K562 (cell line): ENCODE data around the gene TENM4. TPM values are rescaled to one million over a fixed set of nuclear protein-coding genes. Genes with fewer than 3 reads are reported as not detected.
A peak's percentile ranks its signal among the peaks of the same experiment; 100 is the strongest.

Experiments used
- ATAC-seq: fragments of 200-7000 bp; cut with Tn5 transposase; 3 replicates; pipeline ENCODE4 v1.9.1; 2020; ENCODE audit warnings: moderate library complexity
- BruUV-seq: library from RNA; stranded (reverse); fragments of 400-500 nt; replicated peaks from 2 replicates; lab custom pipeline; 2021; lab: Mats Ljungman, UMichigan
- CTCF ChIA-PET: fragments of 300-600 bp; formaldehyde crosslinking; extraction: SDS; loops from one replicate; lab custom pipeline; 2021; ENCODE audit warnings: low intra/inter-chr PET ratio; lab: Yijun Ruan, JAX
- POLR2A ChIA-PET: fragments of 300-600, 350-650 bp; sonication (Branson Sonifier 250); formaldehyde crosslinking; extraction: SDS; loops from one replicate; lab custom pipeline; 2021; ENCODE audit warnings: antibody characterized with exemption, inconsistent platforms; lab: Yijun Ruan, JAX
- DNase-seq, 4 experiments: peaks; one replicate each; pipeline versions ENCODE4 v3.0.0 to v3.0.0-alpha.2; 2011 to 2018; ENCODE audit warnings: low spot score in 3 of 4, mixed read lengths in 3 of 4; ENCODE audit errors: extremely low read depth in 1 of 4
- FAIRE-seq: peaks from 2 replicates; lab custom pipeline; 2011; peaks lifted over from hg19 to GRCh38; lab: Jason Lieb, UNC
- H2AFZ ChIP-seq: 2 replicates; pipeline ENCODE4 v1.6.0; 2011; ENCODE audit warnings: low read depth, low read length, control low read depth, inconsistent platforms
- H3K27ac ChIP-seq: fragments of 200-600 bp; 3 replicates; pipeline ENCODE4 v1.8.0; 2011; ENCODE audit warnings: low read depth, mild to moderate bottlenecking, control low read depth, inconsistent platforms, low read length, moderate library complexity, mixed read lengths; ENCODE audit errors: extremely low read depth
- H3K27me3 ChIP-seq, 2 experiments: fragments of 300-600 bp in 1 of 2; 2 replicates in 1 of 2; 3 replicates in 1 of 2; pipeline versions ENCODE4 v1.6.0 to v1.8.0; 2011; ENCODE audit warnings: inconsistent platforms in 2 of 2, low read length in 2 of 2, mild to moderate bottlenecking in 1 of 2, mixed read lengths in 1 of 2, moderate library complexity in 1 of 2; ENCODE audit not compliant: control insufficient read depth in 2 of 2, insufficient read depth in 2 of 2
- H3K36me3 ChIP-seq: fragments of 300-600 bp; 3 replicates; pipeline ENCODE4 v1.8.0; 2011; ENCODE audit warnings: mild to moderate bottlenecking, low read length, inconsistent platforms; ENCODE audit not compliant: control insufficient read depth, insufficient read depth
- H3K4me1 ChIP-seq, 2 experiments: fragments of 200-600 bp in 1 of 2; replicated peaks in 1 of 2; 2 replicates in 1 of 2; 3 replicates in 1 of 2; pipeline versions ENCODE4 v1.5.1 to v1.8.0; 2011; ENCODE audit warnings: inconsistent platforms in 2 of 2, low read length in 2 of 2, mild to moderate bottlenecking in 1 of 2, mixed read lengths in 1 of 2, moderate library complexity in 1 of 2; ENCODE audit not compliant: control insufficient read depth in 2 of 2, insufficient read depth in 2 of 2
- H3K4me2 ChIP-seq: 2 replicates; pipeline ENCODE4 v1.6.1; 2011; ENCODE audit warnings: low read length, control low read depth, inconsistent platforms, mixed read lengths; ENCODE audit not compliant: insufficient read depth
- H3K4me3 ChIP-seq: fragments of 200-600 bp; sonication (generic), shearing (Covaris generic); 2 replicates; pipeline ENCODE4 v1.5.1; 2016; ENCODE audit warnings: control low read depth, inconsistent platforms
- H3K79me2 ChIP-seq: fragments of 200-600 bp; 3 replicates; pipeline ENCODE4 v1.8.0; 2011; ENCODE audit warnings: low read length, inconsistent platforms; ENCODE audit not compliant: control insufficient read depth, insufficient read depth
- H3K9ac ChIP-seq, 2 experiments: 2 replicates each; pipeline versions ENCODE4 v1.6.0 to v1.6.1; 2011; ENCODE audit warnings: low read depth in 2 of 2, low read length in 2 of 2, control low read depth in 1 of 2, inconsistent platforms in 1 of 2, mild to moderate bottlenecking in 1 of 2, mixed read lengths in 1 of 2; ENCODE audit not compliant: insufficient read depth in 1 of 2
- H3K9me1 ChIP-seq: one replicate; pipeline ENCODE4 v1.6.0; 2011; ENCODE audit warnings: inconsistent platforms, mild to moderate bottlenecking, low read length, moderate library complexity; ENCODE audit not compliant: control insufficient read depth, insufficient read depth
- H3K9me3 ChIP-seq: replicated peaks from 2 replicates; pipeline ENCODE4 v1.5.1; 2011; ENCODE audit warnings: low read depth, low read length, inconsistent platforms; ENCODE audit not compliant: control insufficient read depth, insufficient read depth
- H4K20me1 ChIP-seq: replicated peaks from 2 replicates; pipeline ENCODE4 v1.6.1; 2011; ENCODE audit warnings: low read length, inconsistent platforms, mixed read lengths; ENCODE audit not compliant: control insufficient read depth, insufficient read depth
- CSDE1 ChIP-seq, 2 experiments: fragments of 450-650 bp; IDR thresholded peaks; 2 replicates each; pipeline ENCODE4 v1.6.1; 2016; ENCODE audit warnings: mild to moderate bottlenecking in 1 of 2
- LEF1 ChIP-seq: fragments of 450-650 bp; IDR thresholded peaks from 2 replicates; pipeline ENCODE4 v1.6.1; 2016; ENCODE audit warnings: mild to moderate bottlenecking
- RAD21 ChIP-seq, 2 experiments: fragments of 250-450 bp in 1 of 2; fragments of 450-650 bp in 1 of 2; sonication (Bioruptor Pico) in 1 of 2; formaldehyde crosslinking in 1 of 2; IDR thresholded peaks in 1 of 2; conservative IDR thresholded peaks in 1 of 2; 2 replicates each; pipeline versions ENCODE4 v1.4.0 to v1.8.0; 2020 to 2022; ENCODE audit warnings: mild to moderate bottlenecking in 2 of 2, moderate library complexity in 1 of 2
- RBM34 ChIP-seq: fragments of 200-400 bp; formaldehyde crosslinking; IDR thresholded peaks from 2 replicates; pipeline ENCODE4 v1.6.1; 2018; ENCODE audit warnings: low read length, borderline replicate concordance; ENCODE audit not compliant: insufficient read depth
- ZNF444 ChIP-seq: fragments of 250-450 bp; sonication (Bioruptor Pico); IDR thresholded peaks from 2 replicates; pipeline ENCODE4 v1.4.0; 2020; ENCODE audit warnings: mild to moderate bottlenecking, moderate library complexity
- ZNF717 ChIP-seq: fragments of 250-450 bp; sonication (Bioruptor Pico); IDR thresholded peaks from 2 replicates; pipeline ENCODE4 v1.5.0; 2021
- WGBS: fragments of 100-300 bp; shearing (Covaris generic); methylation state at CpG from one replicate; pipeline ENCODE4 v1.1.6; 2016; ENCODE audit warnings: low coverage, mixed read lengths; ENCODE audit not compliant: insufficient coverage; ENCODE audit errors: missing lambda C conversion rate; 5-methylcytosine and 5-hydroxymethylcytosine counted together
- in situ Hi-C: fragments of 300-500 bp; cut with MboI; formaldehyde crosslinking; loops from 4 replicates; pipeline ENCODE4 v1.15.0; 2018; ENCODE audit warnings: inconsistent platforms, mixed read lengths
- intact Hi-C: fragments of 100-400 bp; cut with micrococcal nuclease; formaldehyde crosslinking; loops from 2 replicates; pipeline ENCODE4 v1.14.2; 2022
- polyA plus RNA-seq, 8 experiments: library from polyadenylated mRNA; depleted of rRNA in 4 of 8; stranded (reverse) in 5 of 8; unstranded in 3 of 8; fragments of >200 nt; fragmentation: Nextera tagmentation in 2 of 8; fragmentation: Illumina TruSeq in 1 of 8; extraction: Ambion mirVana in 2 of 8; extraction: Trizol in 1 of 8; gene quantifications; 2 replicates each; pipeline versions ENCODE4 v1.2.1 to v1.2.3, GENCODE V29; 2011 to 2014; ENCODE audit warnings: inconsistent platforms in 1 of 8, missing spikeins in 1 of 8
- total RNA-seq, 7 experiments: library from RNA; depleted of rRNA in 6 of 7; stranded (reverse); fragments of >200 nt in 6 of 7; fragmentation: Illumina TruSeq in 2 of 7; extraction: Trizol in 2 of 7; gene quantifications; 2 replicates each; pipeline versions ENCODE4 v1.2.1 to v1.2.3, GENCODE V29; 2011 to 2021; ENCODE audit warnings: low replicate concordance in 1 of 7
- TF ChIP-seq, protein P1 (sequence below), 3 experiments: IDR thresholded peaks in 2 of 3; conservative IDR thresholded peaks in 1 of 3; 2 replicates each; pipeline ENCODE4 v1.5.1; 2011 to 2012; ENCODE audit warnings: low read length in 3 of 3, mild to moderate bottlenecking in 3 of 3, control low read depth in 2 of 3, improper control_type of control experiment in 1 of 3, inconsistent platforms in 1 of 3, low read depth in 1 of 3, mixed read lengths in 1 of 3, moderate library complexity in 1 of 3; ENCODE audit not compliant: insufficient read depth in 2 of 3
- TF ChIP-seq, protein P2 (sequence below): fragments of 200-600 bp; sonication (generic); IDR thresholded peaks from one replicate; pipeline ENCODE4 v1.6.1; 2012; ENCODE audit warnings: mild to moderate bottlenecking, low read depth, low read length, inconsistent platforms

TENM4 gene
- total and polyA plus RNA-seq, 9 of the 15 experiments (the other 6 are each of a cell fraction or from before 2014, with no cell fraction given) = 0.16 TPM; not detected in 8

DNA sequence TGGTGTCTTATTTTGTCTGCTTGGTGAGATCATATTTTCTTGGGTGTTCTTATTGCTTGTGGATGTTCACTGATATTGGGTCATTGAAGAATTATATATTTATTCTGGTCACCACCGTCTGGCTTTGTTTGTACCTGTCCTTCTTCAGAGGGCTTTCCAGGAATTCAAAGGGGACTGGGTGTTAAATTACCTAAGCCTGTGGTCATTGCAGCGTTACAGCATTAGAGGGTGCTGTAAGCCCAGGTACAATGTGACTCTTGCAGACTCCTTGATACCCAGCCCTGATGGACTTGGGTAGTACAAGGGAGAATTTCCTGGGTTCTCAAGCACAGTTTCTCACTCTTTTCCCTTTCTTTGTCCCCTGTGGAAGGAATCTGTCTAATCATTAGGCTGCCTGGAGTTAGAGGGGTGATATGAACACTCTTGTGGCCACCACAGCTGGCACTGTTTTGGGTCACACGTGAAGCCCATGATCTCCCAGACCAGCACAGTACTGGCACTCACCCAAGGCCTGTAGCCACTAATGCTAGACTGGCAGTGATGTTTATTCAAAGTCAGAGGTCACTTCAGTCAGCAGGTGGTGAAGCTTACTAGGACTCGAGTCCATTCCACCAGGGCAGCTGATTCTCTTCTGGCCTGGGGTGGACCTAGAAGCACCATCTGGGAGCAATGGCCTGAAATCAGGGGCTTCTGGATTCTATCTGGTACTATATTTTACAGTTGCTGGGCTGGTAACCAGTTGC is 810.1 kb downstream of the TENM4 start:
- no peak for FAIRE-seq
- CTCF ChIA-PET = no interaction called here
- Histone ChIP-seq H3K27me3 (no peaks in the 10 kb centered on the region; a peak in 1 of 5 replicates), H3K79me2 (no peaks in the 10 kb centered on the region), H3K4me1 (no peaks in the 10 kb centered on the region), H2AFZ (no peak overlapping the region), H4K20me1 (no peaks in the 10 kb centered on the region), H3K36me3 (no peaks in the 10 kb centered on the region), H3K9ac (no peak overlapping the region), H3K4me2 (no peak overlapping the region), H3K27ac (no peak overlapping the region), H3K4me3 (no peak overlapping the region), H3K9me1 (no peaks in the 10 kb centered on the region), H3K9me3 (no peaks in the 10 kb centered on the region)
- WGBS = 0% methylated on average over 4 of the region's 4 CpGs
- DNase-seq = no peak
- BruUV-seq = no TSS peak
- in situ Hi-C loops (no loop called here), intact Hi-C loops (no loop called here)
- POLR2A ChIA-PET = no interaction called here
- 0 out of 3 replicates have a peak, but pooled peaks have one; percentile 46 for ATAC-seq
- TF ChIP-seq CSDE1 (IDR thresholded peaks at IDR 0.05) = no peak
- no peak for TF ChIP-seq ZNF717 (CRISPR knock-in tag)
- TF ChIP-seq RAD21 (CRISPR knock-in tag; conservative IDR thresholded peaks at IDR 0.05 in 1 of 2, IDR thresholded peaks at IDR 0.05 in 1 of 2) = peak in 1 of 2 experiments; percentile 26; a peak in 2 of 4 replicates
- no peak for TF ChIP-seq LEF1
- no peak for TF ChIP-seq RBM34
- TF ChIP-seq, protein P1, sequence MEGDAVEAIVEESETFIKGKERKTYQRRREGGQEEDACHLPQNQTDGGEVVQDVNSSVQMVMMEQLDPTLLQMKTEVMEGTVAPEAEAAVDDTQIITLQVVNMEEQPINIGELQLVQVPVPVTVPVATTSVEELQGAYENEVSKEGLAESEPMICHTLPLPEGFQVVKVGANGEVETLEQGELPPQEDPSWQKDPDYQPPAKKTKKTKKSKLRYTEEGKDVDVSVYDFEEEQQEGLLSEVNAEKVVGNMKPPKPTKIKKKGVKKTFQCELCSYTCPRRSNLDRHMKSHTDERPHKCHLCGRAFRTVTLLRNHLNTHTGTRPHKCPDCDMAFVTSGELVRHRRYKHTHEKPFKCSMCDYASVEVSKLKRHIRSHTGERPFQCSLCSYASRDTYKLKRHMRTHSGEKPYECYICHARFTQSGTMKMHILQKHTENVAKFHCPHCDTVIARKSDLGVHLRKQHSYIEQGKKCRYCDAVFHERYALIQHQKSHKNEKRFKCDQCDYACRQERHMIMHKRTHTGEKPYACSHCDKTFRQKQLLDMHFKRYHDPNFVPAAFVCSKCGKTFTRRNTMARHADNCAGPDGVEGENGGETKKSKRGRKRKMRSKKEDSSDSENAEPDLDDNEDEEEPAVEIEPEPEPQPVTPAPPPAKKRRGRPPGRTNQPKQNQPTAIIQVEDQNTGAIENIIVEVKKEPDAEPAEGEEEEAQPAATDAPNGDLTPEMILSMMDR (IDR thresholded peaks at IDR 0.05 in 2 of 3, conservative IDR thresholded peaks at IDR 0.05 in 1 of 3; ENCODE audit: insufficient read depth in 2 of 3, low read depth in 1 of 3, low read length in 3 of 3) = 0 out of 6 replicates have a peak, but pooled peaks of 2 of the 3 experiments have one; percentile 4 to 7
- no peak for TF ChIP-seq ZNF444 (CRISPR knock-in tag)
- TF ChIP-seq, protein P2, sequence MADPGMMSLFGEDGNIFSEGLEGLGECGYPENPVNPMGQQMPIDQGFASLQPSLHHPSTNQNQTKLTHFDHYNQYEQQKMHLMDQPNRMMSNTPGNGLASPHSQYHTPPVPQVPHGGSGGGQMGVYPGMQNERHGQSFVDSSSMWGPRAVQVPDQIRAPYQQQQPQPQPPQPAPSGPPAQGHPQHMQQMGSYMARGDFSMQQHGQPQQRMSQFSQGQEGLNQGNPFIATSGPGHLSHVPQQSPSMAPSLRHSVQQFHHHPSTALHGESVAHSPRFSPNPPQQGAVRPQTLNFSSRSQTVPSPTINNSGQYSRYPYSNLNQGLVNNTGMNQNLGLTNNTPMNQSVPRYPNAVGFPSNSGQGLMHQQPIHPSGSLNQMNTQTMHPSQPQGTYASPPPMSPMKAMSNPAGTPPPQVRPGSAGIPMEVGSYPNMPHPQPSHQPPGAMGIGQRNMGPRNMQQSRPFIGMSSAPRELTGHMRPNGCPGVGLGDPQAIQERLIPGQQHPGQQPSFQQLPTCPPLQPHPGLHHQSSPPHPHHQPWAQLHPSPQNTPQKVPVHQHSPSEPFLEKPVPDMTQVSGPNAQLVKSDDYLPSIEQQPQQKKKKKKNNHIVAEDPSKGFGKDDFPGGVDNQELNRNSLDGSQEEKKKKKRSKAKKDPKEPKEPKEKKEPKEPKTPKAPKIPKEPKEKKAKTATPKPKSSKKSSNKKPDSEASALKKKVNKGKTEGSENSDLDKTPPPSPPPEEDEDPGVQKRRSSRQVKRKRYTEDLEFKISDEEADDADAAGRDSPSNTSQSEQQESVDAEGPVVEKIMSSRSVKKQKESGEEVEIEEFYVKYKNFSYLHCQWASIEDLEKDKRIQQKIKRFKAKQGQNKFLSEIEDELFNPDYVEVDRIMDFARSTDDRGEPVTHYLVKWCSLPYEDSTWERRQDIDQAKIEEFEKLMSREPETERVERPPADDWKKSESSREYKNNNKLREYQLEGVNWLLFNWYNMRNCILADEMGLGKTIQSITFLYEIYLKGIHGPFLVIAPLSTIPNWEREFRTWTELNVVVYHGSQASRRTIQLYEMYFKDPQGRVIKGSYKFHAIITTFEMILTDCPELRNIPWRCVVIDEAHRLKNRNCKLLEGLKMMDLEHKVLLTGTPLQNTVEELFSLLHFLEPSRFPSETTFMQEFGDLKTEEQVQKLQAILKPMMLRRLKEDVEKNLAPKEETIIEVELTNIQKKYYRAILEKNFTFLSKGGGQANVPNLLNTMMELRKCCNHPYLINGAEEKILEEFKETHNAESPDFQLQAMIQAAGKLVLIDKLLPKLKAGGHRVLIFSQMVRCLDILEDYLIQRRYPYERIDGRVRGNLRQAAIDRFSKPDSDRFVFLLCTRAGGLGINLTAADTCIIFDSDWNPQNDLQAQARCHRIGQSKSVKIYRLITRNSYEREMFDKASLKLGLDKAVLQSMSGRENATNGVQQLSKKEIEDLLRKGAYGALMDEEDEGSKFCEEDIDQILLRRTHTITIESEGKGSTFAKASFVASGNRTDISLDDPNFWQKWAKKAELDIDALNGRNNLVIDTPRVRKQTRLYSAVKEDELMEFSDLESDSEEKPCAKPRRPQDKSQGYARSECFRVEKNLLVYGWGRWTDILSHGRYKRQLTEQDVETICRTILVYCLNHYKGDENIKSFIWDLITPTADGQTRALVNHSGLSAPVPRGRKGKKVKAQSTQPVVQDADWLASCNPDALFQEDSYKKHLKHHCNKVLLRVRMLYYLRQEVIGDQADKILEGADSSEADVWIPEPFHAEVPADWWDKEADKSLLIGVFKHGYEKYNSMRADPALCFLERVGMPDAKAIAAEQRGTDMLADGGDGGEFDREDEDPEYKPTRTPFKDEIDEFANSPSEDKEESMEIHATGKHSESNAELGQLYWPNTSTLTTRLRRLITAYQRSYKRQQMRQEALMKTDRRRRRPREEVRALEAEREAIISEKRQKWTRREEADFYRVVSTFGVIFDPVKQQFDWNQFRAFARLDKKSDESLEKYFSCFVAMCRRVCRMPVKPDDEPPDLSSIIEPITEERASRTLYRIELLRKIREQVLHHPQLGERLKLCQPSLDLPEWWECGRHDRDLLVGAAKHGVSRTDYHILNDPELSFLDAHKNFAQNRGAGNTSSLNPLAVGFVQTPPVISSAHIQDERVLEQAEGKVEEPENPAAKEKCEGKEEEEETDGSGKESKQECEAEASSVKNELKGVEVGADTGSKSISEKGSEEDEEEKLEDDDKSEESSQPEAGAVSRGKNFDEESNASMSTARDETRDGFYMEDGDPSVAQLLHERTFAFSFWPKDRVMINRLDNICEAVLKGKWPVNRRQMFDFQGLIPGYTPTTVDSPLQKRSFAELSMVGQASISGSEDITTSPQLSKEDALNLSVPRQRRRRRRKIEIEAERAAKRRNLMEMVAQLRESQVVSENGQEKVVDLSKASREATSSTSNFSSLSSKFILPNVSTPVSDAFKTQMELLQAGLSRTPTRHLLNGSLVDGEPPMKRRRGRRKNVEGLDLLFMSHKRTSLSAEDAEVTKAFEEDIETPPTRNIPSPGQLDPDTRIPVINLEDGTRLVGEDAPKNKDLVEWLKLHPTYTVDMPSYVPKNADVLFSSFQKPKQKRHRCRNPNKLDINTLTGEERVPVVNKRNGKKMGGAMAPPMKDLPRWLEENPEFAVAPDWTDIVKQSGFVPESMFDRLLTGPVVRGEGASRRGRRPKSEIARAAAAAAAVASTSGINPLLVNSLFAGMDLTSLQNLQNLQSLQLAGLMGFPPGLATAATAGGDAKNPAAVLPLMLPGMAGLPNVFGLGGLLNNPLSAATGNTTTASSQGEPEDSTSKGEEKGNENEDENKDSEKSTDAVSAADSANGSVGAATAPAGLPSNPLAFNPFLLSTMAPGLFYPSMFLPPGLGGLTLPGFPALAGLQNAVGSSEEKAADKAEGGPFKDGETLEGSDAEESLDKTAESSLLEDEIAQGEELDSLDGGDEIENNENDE = no peak
